SU-DHL-6 (cell line): ENCODE results near the gene RAMAC.

Source experiments
- H2AFZ ChIP-seq: fragments of 200-600 bp; sonication (generic); 2 replicates; pipeline ENCODE4 v1.6.1; 2014; ENCODE audit warnings: low read depth, mild to moderate bottlenecking, moderate library complexity, mixed read lengths, antibody characterized with exemption, low read length; ENCODE audit not compliant: severe bottlenecking
- H3F3A ChIP-seq: fragments of 200-600 bp; shearing (Covaris generic); 2 replicates; pipeline ENCODE4 v1.6.0; 2016; ENCODE audit warnings: antibody characterized with exemption, mild to moderate bottlenecking; ENCODE audit not compliant: insufficient read depth
- H3K27ac ChIP-seq: fragments of 200-600 bp; sonication (generic); 2 replicates; pipeline ENCODE4 v1.5.1; 2016; ENCODE audit warnings: low read depth, mild to moderate bottlenecking, low read length, moderate library complexity, mixed read lengths
- H3K27me3 ChIP-seq: fragments of 200-600 bp; sonication (generic), shearing (Covaris generic); 2 replicates; pipeline ENCODE4 v1.6.0; 2014; ENCODE audit warnings: mild to moderate bottlenecking, low read length
- H3K36me3 ChIP-seq: fragments of 200-600 bp; sonication (generic); 2 replicates; pipeline ENCODE4 v1.6.1; 2014; ENCODE audit warnings: mild to moderate bottlenecking, low read length, mixed read lengths
- H3K4me2 ChIP-seq: fragments of 300-600, 200-600 bp; shearing (Covaris generic), sonication (generic); 2 replicates; pipeline ENCODE4 v1.6.0; 2014; ENCODE audit warnings: low read length, low read depth, mild to moderate bottlenecking; ENCODE audit not compliant: poor library complexity, severe bottlenecking
- H3K4me3 ChIP-seq: fragments of 200-600 bp; sonication (generic); 2 replicates; pipeline ENCODE4 v1.5.1; 2014; ENCODE audit warnings: antibody characterized with exemption, low read length, mild to moderate bottlenecking, mixed read lengths; ENCODE audit not compliant: insufficient read depth, poor library complexity, severe bottlenecking
- H3K79me2 ChIP-seq: fragments of 200-600 bp; sonication (generic); 2 replicates; pipeline ENCODE4 v1.6.1; 2014; ENCODE audit warnings: mild to moderate bottlenecking, low read length, moderate library complexity; ENCODE audit not compliant: insufficient read depth
- H3K9ac ChIP-seq: fragments of 200-600 bp; sonication (generic); 2 replicates; pipeline ENCODE4 v1.7.0; 2014; ENCODE audit warnings: mild to moderate bottlenecking, low read length
- H3K9me2 ChIP-seq: fragments of 200-600 bp; sonication (generic); replicated peaks from 2 replicates; pipeline ENCODE4 v1.6.1; 2014; ENCODE audit warnings: low read length; ENCODE audit not compliant: insufficient read depth
- H3K9me3 ChIP-seq: fragments of 200-600 bp; sonication (generic); 2 replicates; pipeline ENCODE4 v1.6.1; 2014; ENCODE audit warnings: low read length, mixed read lengths; ENCODE audit not compliant: insufficient read depth
- H4K20me1 ChIP-seq: fragments of 200-600 bp; sonication (generic); 2 replicates; pipeline ENCODE4 v1.6.1; 2014; ENCODE audit warnings: low read depth, mild to moderate bottlenecking, antibody characterized with exemption, low read length, moderate library complexity, mixed read lengths
- EZH2phosphoT487 ChIP-seq: fragments of 200-600 bp; sonication (generic), shearing (Covaris generic); conservative IDR thresholded peaks from 2 replicates; pipeline ENCODE4 v1.6.1; 2018; ENCODE audit warnings: mild to moderate bottlenecking, antibody characterized with exemption, low read length, moderate library complexity, mixed read lengths
- TF ChIP-seq, protein P1 (sequence below): fragments of 200-600 bp; sonication (generic); IDR thresholded peaks from one replicate; pipeline ENCODE4 v1.5.1; 2017; ENCODE audit warnings: antibody characterized with exemption, mild to moderate bottlenecking, low read length, moderate library complexity; ENCODE audit not compliant: insufficient read depth, poor library complexity, severe bottlenecking

RAMAC gene

DNA sequence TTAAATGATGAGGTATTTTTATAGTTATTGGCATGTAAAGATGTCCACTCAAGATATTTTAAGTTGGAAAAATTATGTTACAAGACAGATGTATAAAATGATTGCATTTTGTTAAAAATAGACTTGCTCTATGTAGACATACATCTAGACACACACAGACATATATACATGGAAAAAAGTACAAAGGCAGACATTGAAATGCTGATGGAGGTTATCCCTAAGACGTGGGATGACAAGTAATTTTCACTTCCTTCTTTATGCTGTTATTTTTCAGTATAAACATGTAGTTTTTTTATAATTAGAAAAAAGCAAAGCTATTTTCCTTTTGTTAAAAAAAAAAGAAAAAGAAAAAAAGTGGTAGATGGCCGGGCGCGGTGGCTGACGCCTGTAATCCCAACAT lies 40.7 kb upstream of the RAMAC start:
- no peaks in the 10 kb centered on the region for H3K36me3 ChIP-seq
- no peak overlapping the region for H3K4me2 ChIP-seq
- no peak overlapping the region for H3K9ac ChIP-seq
- no peak for TF ChIP-seq EZH2phosphoT487
- TF ChIP-seq, protein P1, sequence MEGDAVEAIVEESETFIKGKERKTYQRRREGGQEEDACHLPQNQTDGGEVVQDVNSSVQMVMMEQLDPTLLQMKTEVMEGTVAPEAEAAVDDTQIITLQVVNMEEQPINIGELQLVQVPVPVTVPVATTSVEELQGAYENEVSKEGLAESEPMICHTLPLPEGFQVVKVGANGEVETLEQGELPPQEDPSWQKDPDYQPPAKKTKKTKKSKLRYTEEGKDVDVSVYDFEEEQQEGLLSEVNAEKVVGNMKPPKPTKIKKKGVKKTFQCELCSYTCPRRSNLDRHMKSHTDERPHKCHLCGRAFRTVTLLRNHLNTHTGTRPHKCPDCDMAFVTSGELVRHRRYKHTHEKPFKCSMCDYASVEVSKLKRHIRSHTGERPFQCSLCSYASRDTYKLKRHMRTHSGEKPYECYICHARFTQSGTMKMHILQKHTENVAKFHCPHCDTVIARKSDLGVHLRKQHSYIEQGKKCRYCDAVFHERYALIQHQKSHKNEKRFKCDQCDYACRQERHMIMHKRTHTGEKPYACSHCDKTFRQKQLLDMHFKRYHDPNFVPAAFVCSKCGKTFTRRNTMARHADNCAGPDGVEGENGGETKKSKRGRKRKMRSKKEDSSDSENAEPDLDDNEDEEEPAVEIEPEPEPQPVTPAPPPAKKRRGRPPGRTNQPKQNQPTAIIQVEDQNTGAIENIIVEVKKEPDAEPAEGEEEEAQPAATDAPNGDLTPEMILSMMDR, result no peak
- no peaks in the 10 kb centered on the region for H3K27me3 ChIP-seq
- H3K27ac ChIP-seq, result no peak overlapping the region
- H3K4me3 ChIP-seq, result no peak overlapping the region
- no peaks in the 10 kb centered on the region for H3K79me2 ChIP-seq
- no peaks in the 10 kb centered on the region for H3F3A ChIP-seq
- no peaks in the 10 kb centered on the region for H3K9me2 ChIP-seq
- H2AFZ ChIP-seq, result no peak overlapping the region
- H4K20me1 ChIP-seq, result no peaks in the 10 kb centered on the region
- H3K9me3 ChIP-seq, result no peaks in the 10 kb centered on the region

DNA sequence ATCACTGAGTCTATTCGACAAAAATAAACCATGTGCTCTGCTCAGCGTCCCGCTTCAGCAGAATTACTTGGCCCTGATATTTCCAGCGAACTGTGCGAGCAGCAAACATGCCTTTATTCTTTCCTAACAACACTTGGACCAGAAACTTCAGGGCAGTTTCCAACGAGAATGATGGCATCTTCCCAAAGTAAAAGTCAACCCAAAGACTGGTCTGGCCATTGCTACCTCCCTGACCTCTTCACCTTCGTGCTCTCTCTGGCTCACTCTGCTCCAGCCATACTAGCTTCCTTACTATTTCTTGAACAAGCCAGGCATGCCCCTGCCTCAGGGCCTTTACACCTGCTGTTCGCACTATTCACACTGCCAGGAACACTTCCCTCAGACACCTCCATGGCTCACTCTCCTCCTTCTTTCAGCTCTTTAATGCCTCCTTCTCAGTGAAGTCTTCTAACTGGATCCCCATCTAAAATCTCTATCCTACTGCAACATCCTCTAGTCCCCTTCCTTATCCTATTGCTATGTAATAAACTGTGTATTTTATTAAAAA lies 39.8 kb upstream of the RAMAC start:
- H3K4me2 ChIP-seq, result no peak overlapping the region

DNA sequence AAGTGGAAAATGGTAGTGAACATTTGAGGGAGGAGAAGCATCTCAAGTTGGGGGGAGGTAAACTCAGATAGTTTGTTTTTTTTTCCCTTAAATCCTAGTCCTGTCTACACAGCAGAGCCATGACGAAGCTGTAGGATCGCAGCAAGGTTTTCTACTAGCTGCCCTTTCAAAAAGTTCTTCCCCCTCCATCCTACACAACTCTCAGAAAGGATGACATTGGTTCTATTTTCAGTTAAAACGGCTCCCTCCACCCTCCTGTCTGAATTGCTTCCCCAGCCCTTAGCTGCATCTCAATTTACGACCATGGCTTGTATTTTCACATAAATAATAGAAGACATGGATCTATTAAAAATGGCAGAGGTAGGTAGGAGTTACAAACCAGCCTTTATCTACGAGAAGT lies 35.7 kb upstream of the RAMAC start:
- no peaks in the 10 kb centered on the region for H3K79me2 ChIP-seq
- no peak for TF ChIP-seq EZH2phosphoT487
- TF ChIP-seq, protein P1, result no peak
- no peak overlapping the region for H3K27ac ChIP-seq
- no peak overlapping the region for H3K4me2 ChIP-seq
- H3K9ac ChIP-seq, result no peak overlapping the region
- H3K9me3 ChIP-seq, result no peaks in the 10 kb centered on the region
- H4K20me1 ChIP-seq, result no peaks in the 10 kb centered on the region
- no peaks in the 10 kb centered on the region for H3K9me2 ChIP-seq
- H3F3A ChIP-seq, result no peaks in the 10 kb centered on the region
- H3K27me3 ChIP-seq, result no peaks in the 10 kb centered on the region
- no peaks in the 10 kb centered on the region for H3K36me3 ChIP-seq
- H3K4me3 ChIP-seq, result no peak overlapping the region
- no peak overlapping the region for H2AFZ ChIP-seq

More for the DNA sequence above, 39.8 kb upstream of the RAMAC start:
- no peaks in the 10 kb centered on the region for H3K27me3 ChIP-seq
- H3K9me2 ChIP-seq, result no peaks in the 10 kb centered on the region
- no peaks in the 10 kb centered on the region for H4K20me1 ChIP-seq
- TF ChIP-seq, protein P1, result no peak
- no peak for TF ChIP-seq EZH2phosphoT487
- no peak overlapping the region for H3K4me3 ChIP-seq
- no peaks in the 10 kb centered on the region for H3K36me3 ChIP-seq
- no peak overlapping the region for H3K9ac ChIP-seq
- H3K79me2 ChIP-seq, result no peaks in the 10 kb centered on the region
- H3K27ac ChIP-seq, result no peak overlapping the region
- H3K9me3 ChIP-seq, result no peaks in the 10 kb centered on the region
- H2AFZ ChIP-seq, result no peak overlapping the region
- H3F3A ChIP-seq, result no peaks in the 10 kb centered on the region
